HEK293 (cell line): ENCODE measurements around the gene CBY1.

Experiments used
- CTCF ChIA-PET: fragments of 350-600 bp; formaldehyde crosslinking; extraction: SDS; loops from one replicate; lab custom pipeline; 2021; ENCODE audit warnings: antibody characterized with exemption; lab: Yijun Ruan, JAX
- POLR2A ChIA-PET: fragments of 300-600 bp; formaldehyde crosslinking; extraction: SDS; loops from one replicate; lab custom pipeline; 2020; ENCODE audit warnings: antibody characterized with exemption, inconsistent platforms; lab: Yijun Ruan, JAX
- H3K27ac ChIP-seq: fragments of 200-500 bp; sonication (Bioruptor generic); 2 replicates; pipeline ENCODE4 v1.5.1; 2014; ENCODE audit warnings: low read depth, low read length, control low read depth, inconsistent platforms; ENCODE audit errors: extremely low read depth
- H3K36me3 ChIP-seq, 2 experiments: fragments of 200-500 bp in 1 of 2; sonication (Bioruptor generic) in 1 of 2; 1 replicate in 1 of 2; 2 replicates in 1 of 2; pipeline ENCODE4 v1.5.1; 2014 to 2017; ENCODE audit warnings: inconsistent platforms in 2 of 2, low read length in 2 of 2; ENCODE audit not compliant: control insufficient read depth in 2 of 2, insufficient read depth in 1 of 2
- H3K4me1 ChIP-seq: fragments of 200-500 bp; sonication (Bioruptor generic); 2 replicates; pipeline ENCODE4 v1.5.1; 2014; ENCODE audit warnings: mild to moderate bottlenecking, low read length, inconsistent platforms; ENCODE audit not compliant: control insufficient read depth, insufficient read depth
- H3K4me3 ChIP-seq: 2 replicates; pipeline ENCODE4 v1.5.1; 2011; ENCODE audit warnings: low read depth, mild to moderate bottlenecking, control low read depth, low read length, moderate library complexity
- H3K9me3 ChIP-seq: fragments of 200-500 bp; sonication (Bioruptor generic); 2 replicates; pipeline ENCODE4 v1.5.1; 2014; ENCODE audit warnings: low read depth, low read length, inconsistent platforms; ENCODE audit not compliant: control insufficient read depth, insufficient read depth
- PATZ1 ChIP-seq: fragments of 450-650 bp; formaldehyde crosslinking; IDR thresholded peaks from 2 replicates; pipeline ENCODE4 v1.5.1; 2016; ENCODE audit warnings: missing biosample characterization, missing genetic modification characterization
- PBX3 ChIP-seq: sonication (generic); formaldehyde crosslinking; IDR thresholded peaks from 2 replicates; pipeline ENCODE4 v1.8.1; 2022; ENCODE audit warnings: mild to moderate bottlenecking, moderate library complexity, missing genetic modification reagents
- PRDM1 ChIP-seq: fragments of 450-650 bp; formaldehyde crosslinking; IDR thresholded peaks from 2 replicates; pipeline ENCODE4; 2016; ENCODE audit warnings: missing biosample characterization, missing genetic modification characterization
- SP7 ChIP-seq: fragments of 450-650 bp; formaldehyde crosslinking; IDR thresholded peaks from 2 replicates; pipeline ENCODE4 v1.5.1; 2016; ENCODE audit warnings: missing biosample characterization, missing genetic modification characterization
- TSHZ1 ChIP-seq: fragments of 450-650 bp; formaldehyde crosslinking; IDR thresholded peaks from 2 replicates; pipeline ENCODE4 v1.5.1; 2016; ENCODE audit warnings: missing biosample characterization, missing genetic modification characterization, borderline replicate concordance
- ZBTB1 ChIP-seq: fragments of 450-650 bp; formaldehyde crosslinking; IDR thresholded peaks from 2 replicates; pipeline ENCODE4 v1.5.1; 2016; ENCODE audit warnings: missing biosample characterization, missing genetic modification characterization
- ZBTB17 ChIP-seq: fragments of 450-650 bp; formaldehyde crosslinking; IDR thresholded peaks from 2 replicates; pipeline ENCODE4 v1.5.1; 2016; ENCODE audit warnings: missing biosample characterization, missing genetic modification characterization
- ZBTB20 ChIP-seq: fragments of 450-650 bp; formaldehyde crosslinking; IDR thresholded peaks from 2 replicates; pipeline ENCODE4 v1.5.1; 2016; ENCODE audit warnings: missing biosample characterization, missing genetic modification characterization
- ZBTB44 ChIP-seq: fragments of 450-650 bp; IDR thresholded peaks from 2 replicates; pipeline ENCODE4 v1.5.1; 2018; ENCODE audit warnings: missing biosample characterization, mild to moderate bottlenecking, missing genetic modification characterization
- ZBTB49 ChIP-seq: fragments of 450-650 bp; formaldehyde crosslinking; IDR thresholded peaks from 2 replicates; pipeline ENCODE4 v1.5.1; 2016; ENCODE audit warnings: missing biosample characterization, missing genetic modification characterization, low read depth
- ZBTB7A ChIP-seq: fragments of 450-650 bp; formaldehyde crosslinking; IDR thresholded peaks from 2 replicates; pipeline ENCODE4 v1.5.1; 2016; ENCODE audit warnings: low read depth, missing biosample characterization, missing genetic modification characterization
- ZNF148 ChIP-seq: fragments of 450-650 bp; formaldehyde crosslinking; IDR thresholded peaks from 2 replicates; pipeline ENCODE4 v1.5.0; 2017; ENCODE audit warnings: missing biosample characterization, missing genetic modification characterization, borderline replicate concordance
- ZNF239 ChIP-seq: fragments of 450-650 bp; formaldehyde crosslinking; IDR thresholded peaks from 2 replicates; pipeline ENCODE4 v1.5.1; 2016; ENCODE audit warnings: missing biosample characterization, missing genetic modification characterization
- ZNF341 ChIP-seq: fragments of 450-650 bp; formaldehyde crosslinking; IDR thresholded peaks from 2 replicates; pipeline ENCODE4; 2016; ENCODE audit warnings: low read depth, missing biosample characterization, missing genetic modification characterization
- ZNF510 ChIP-seq: fragments of 450-650 bp; formaldehyde crosslinking; IDR thresholded peaks from 2 replicates; pipeline ENCODE4 v1.5.1; 2018; ENCODE audit warnings: mild to moderate bottlenecking, missing genetic modification characterization, missing biosample characterization; ENCODE audit not compliant: insufficient replicate concordance
- ZNF555 ChIP-seq: fragments of 450-650 bp; formaldehyde crosslinking; conservative IDR thresholded peaks from 2 replicates; pipeline ENCODE4 v1.5.1; 2017; ENCODE audit warnings: missing biosample characterization, mild to moderate bottlenecking, missing genetic modification characterization, inconsistent platforms
- ZXDB ChIP-seq: fragments of 450-650 bp; formaldehyde crosslinking; IDR thresholded peaks from 2 replicates; pipeline ENCODE4 v1.5.1; 2016; ENCODE audit warnings: missing biosample characterization, missing genetic modification characterization

Gene CBY1

GRCh38 chr22:38694940-38695339, 38.5 kb downstream of the CBY1 start (continued):
- TF ChIP-seq TSHZ1 (tag by site-specific recombination) (no peak), ZBTB49 (no peak), ZBTB20 (no peak), ZNF239 (tag by site-specific recombination) (no peak), PBX3 (CRISPR knock-in tag) (no peak), ZNF148 (tag by site-specific recombination) (no peak), ZBTB44 (tag by site-specific recombination) (no peak), SP7 (tag by site-specific recombination) (no peak)

GRCh38 chr22:38696606-38697424, 40.4 kb downstream of the CBY1 start:
- Histone ChIP-seq H3K9me3 (no peaks in the 10 kb centered on the region), H3K4me3 (peak overlapping the region; percentile 4; the same call in 1 of the 2 replicates), H3K36me3 (peaks cover 4 to 49% of the 10 kb centered on the region in 2 experiments), H3K27ac (peak overlapping the region; percentile 55), H3K4me1 (peaks cover 3% of the 10 kb centered on the region; the same call in 1 of the 2 replicates)
- POLR2A ChIA-PET = interaction anchor here (1.9 to 8.0 kb wide), 2 partner anchors 9 to 14 kb away, joined by 12 to 60 read pairs; partner anchors contain the start of genes GTPBP1 and TOMM22
- CTCF ChIA-PET = interaction anchor here (1.3 to 1.6 kb wide), 4 partner anchors 15 to 645 kb away, joined by 4 to 8 read pairs (median 5); partner anchors contain the start of gene TOMM22
- TF ChIP-seq ZBTB1 (no peak), PATZ1 (tag by site-specific recombination) (no peak), SP7 (tag by site-specific recombination) (0 out of 2 replicates have a peak, but pooled peaks have one; percentile 32), ZXDB (tag by site-specific recombination) (no peak), ZNF341 (tag by site-specific recombination) (no peak), ZBTB17 (peak; percentile 74), ZNF510 (tag by site-specific recombination) (no peak), PRDM1 (tag by site-specific recombination) (peak; percentile 89), ZNF555 (tag by site-specific recombination) (no peak), ZBTB7A (tag by site-specific recombination) (no peak)
